GM18861 (cell line): ENCODE data around the gene B3GNT5.
A peak's percentile ranks its signal among the peaks of the same experiment; 100 is the strongest.

ENCODE experiments used
- ATAC-seq: cut with Tn5 transposase; IDR thresholded peaks from one replicate; pipeline ENCODE4 v1.9.1; 2021; ENCODE audit not compliant: unreplicated experiment

Gene B3GNT5

GRCh38 chr3:183264268-183264667 is 11.2 kb downstream of the B3GNT5 start:
- ATAC-seq: no peak

DNA sequence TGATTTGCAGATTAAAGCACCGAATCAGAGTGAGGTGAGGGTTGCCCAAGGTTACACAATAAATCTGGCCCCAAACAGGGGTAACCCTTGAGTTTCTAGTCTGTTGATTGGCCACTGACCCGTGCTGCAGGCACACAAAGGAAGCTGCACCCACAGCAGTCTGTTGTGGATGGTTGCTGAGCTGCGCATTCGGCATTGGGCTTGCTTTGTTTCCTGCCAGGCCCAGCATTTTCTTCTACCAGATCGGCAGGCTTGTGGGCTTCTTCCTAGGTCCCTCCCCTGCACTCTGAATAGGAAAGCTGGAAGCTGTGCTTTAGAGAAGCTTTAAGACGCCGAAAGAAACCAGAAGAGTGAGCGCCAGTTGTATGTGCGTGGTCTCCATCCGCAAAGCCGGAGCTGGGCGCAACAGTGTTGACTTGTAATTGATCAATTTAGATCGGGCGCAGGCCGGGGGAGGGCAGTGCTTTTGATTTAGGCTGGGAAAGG is 12.1 kb downstream of the B3GNT5 start:
- no peak for ATAC-seq

DNA sequence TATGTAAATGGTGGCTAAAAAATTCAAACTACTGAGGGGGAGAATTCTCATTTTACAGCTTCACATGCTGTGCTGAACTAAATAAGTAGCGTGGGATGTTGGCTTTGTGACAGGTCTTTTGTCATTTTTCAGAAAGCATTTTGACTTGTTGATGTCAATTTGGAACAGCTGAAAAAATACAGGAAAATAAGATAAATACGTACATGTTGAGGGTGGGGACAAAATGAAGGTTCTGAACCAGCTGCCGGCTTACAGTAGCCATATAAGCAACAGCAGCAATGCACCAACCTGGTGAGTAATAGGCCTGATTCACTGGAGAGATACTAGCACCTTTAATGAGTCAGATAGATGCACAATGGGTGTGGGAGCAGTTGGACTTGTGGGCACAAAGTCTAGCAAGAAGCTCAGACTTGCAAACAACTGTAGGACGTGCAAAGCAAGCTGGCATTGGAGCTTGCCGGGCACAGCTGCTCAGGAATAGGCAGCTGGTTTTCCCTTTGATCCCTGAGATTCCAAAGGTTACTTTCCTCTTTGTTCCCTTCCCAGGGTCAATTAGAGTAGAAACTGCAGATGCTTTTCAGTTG is 12.9 kb downstream of the B3GNT5 start:
- ATAC-seq: no peak

DNA sequence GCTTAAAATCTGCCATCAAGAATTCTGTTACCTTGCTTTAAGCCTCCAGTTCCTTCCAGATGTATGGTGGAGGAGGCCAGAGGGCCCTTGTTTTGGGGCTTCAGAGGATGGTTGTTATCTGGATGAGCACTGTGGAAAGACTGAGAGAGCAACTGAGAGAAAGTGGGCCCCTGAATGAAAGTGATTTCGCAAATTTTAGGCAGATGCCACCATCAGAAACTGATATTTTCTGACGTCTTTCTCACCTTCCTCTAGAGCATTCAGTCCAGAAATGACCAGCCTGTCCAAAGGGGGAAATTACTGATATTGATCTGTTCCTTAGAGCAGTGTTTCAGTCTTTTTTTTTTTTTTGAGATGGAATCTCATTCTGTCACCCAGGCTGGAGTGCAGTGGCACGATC is 13.4 kb downstream of the B3GNT5 start:
- ATAC-seq: no peak

DNA sequence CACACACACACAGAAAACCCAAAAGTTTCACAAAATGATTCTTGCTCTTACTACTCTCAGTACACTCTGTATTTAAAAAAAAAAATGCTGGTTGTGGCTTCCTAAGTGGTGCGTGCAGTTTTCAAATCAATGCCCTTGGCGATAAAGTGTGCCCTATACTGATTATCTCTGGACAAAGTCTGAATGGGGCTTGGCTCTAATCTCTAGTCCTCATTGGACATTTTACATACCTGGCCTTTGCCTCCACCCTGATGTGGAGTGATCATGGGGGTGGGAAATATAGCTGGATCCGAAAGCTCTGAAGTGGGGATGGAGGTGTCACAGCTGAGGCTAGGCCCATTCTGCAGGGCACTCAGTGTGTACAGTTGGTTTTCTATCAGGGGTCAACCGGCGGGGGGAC is 14.1 kb downstream of the B3GNT5 start:
- ATAC-seq: no peak

GRCh38 chr3:183268366-183268765 is 15.3 kb downstream of the B3GNT5 start:
- no peak for ATAC-seq

- no peak for ATAC-seq
Observed at GRCh38 chr3:183269345-183269744, 16.3 kb downstream of the B3GNT5 start.

- no peak for ATAC-seq
Observed at GRCh38 chr3:183270344-183270743, 17.3 kb downstream of the B3GNT5 start.

GRCh38 chr3:183272142-183272541 is 19.1 kb downstream of the B3GNT5 start:
- ATAC-seq: no peak

- ATAC-seq: no peak
Observed at GRCh38 chr3:183272791-183273190, 19.7 kb downstream of the B3GNT5 start.

DNA sequence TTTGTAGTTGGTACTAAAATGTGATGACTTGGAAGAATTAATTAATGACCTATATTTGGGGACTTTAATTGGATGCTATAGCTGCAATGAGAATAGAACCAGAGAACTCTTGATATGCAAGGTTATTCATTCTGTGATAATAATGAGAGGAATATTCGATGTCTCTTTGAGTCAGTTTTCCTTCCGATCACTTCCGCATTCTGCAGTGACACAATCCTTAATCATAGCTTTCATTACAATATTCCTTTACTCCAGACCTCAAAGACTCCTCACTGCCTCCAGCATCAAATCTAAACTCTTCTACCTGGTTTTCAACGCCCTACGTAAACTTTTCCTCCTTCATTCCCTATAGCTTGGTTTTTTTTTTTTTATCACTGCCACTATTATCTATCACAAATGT is 21.6 kb downstream of the B3GNT5 start:
- ATAC-seq: no peak

- ATAC-seq: no peak
Observed at GRCh38 chr3:183275418-183275817, 22.4 kb downstream of the B3GNT5 start.

DNA sequence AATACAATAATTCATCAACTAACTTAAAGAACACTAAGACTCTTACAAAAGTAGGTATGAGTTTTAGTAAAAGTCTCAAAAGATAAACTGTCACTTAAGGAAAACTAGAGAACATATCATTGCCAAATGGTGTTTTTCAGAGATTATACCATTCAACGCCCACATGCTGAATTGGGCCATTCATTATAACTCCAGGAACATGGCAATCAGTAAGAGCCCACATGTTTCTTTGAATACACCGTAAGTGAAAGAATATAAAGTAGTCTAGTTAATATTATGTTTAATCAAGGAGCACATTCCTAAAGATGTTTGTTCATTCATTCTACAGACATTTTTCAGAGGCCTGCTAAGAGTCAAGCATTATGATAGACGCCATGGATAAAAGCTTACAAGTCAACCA is 22.9 kb downstream of the B3GNT5 start:
- ATAC-seq: no peak

- no peak for ATAC-seq
Observed at GRCh38 chr3:183277260-183277659, 24.2 kb downstream of the B3GNT5 start.

DNA sequence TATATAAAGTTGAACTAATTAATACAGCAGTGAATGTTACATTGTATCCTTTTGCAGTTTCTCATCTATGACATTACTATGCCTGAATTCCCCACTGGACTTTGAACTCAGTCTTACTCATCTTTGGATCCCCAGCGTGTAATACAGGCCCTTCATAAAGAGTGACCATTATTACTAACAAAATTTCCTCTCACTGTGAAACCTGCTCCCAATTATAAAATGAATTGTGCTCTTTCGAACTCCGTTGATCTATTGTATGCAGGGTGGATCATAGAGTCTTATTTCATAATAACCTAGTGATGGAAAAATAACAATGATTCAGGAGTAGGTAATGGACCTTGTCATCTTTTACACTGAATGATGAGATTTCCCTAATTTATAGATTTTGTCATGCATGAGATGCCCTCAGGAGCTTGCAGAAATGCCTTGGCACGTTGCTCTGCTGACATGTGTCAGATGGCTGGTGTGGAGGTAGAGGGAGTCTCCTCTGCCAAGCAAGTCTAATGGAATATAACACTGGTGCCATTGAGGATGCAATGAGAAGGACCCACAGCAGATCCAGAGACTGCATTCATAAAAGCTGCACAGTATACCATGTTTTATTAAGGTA is 25.5 kb downstream of the B3GNT5 start:
- no peak for ATAC-seq

- ATAC-seq: no peak
Observed at GRCh38 chr3:183279371-183279770, 26.3 kb downstream of the B3GNT5 start.

- ATAC-seq: no peak
Observed at GRCh38 chr3:183281126-183281797, 28.2 kb downstream of the B3GNT5 start.

- ATAC-seq: no peak
Observed at GRCh38 chr3:183283886-183284285, 30.8 kb downstream of the B3GNT5 start.

DNA sequence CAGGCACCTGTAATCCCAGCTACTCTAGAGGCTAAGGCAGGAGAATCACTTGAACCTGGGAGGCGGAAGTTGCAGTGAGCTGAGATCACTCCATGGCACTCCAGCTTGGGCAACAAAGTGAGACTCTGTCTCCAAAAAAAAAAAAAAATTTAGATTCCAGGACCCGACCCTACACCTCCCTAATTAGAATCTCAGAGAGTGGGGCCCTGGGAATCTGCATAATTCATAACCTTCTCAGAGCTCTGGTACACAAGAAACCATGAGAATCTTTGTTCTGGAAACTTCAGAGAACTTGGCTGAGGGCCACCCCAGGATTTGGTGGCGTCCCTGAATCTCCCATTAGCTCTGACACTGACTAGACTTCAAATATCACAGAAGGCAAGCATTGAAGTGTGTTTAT is 31.5 kb downstream of the B3GNT5 start:
- ATAC-seq: no peak

DNA sequence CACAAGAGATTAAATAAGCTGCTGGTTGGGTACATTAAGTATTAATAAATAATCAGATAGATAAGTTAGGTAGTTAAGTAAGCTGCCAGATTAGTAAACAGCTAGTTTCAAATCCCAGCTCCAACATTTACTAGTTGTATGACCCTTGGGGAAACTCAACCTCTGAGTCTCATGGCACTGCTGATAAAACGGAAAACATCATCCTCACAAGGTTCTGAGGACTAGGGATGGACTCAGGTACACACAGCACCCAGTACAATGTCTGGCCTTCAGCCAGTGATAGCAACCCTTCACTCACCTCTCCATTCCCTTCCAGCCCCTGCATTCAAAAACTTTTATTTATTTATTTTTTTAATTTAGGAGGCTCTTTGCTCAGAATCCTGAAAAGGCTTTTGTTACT is 32.3 kb downstream of the B3GNT5 start:
- no peak for ATAC-seq

- ATAC-seq: peak; percentile 97
Observed at GRCh38 chr3:183285828-183286457, 32.9 kb downstream of the B3GNT5 start.
